ENCODE data around the gene ARID3A.

The ARID3A gene

DNA sequence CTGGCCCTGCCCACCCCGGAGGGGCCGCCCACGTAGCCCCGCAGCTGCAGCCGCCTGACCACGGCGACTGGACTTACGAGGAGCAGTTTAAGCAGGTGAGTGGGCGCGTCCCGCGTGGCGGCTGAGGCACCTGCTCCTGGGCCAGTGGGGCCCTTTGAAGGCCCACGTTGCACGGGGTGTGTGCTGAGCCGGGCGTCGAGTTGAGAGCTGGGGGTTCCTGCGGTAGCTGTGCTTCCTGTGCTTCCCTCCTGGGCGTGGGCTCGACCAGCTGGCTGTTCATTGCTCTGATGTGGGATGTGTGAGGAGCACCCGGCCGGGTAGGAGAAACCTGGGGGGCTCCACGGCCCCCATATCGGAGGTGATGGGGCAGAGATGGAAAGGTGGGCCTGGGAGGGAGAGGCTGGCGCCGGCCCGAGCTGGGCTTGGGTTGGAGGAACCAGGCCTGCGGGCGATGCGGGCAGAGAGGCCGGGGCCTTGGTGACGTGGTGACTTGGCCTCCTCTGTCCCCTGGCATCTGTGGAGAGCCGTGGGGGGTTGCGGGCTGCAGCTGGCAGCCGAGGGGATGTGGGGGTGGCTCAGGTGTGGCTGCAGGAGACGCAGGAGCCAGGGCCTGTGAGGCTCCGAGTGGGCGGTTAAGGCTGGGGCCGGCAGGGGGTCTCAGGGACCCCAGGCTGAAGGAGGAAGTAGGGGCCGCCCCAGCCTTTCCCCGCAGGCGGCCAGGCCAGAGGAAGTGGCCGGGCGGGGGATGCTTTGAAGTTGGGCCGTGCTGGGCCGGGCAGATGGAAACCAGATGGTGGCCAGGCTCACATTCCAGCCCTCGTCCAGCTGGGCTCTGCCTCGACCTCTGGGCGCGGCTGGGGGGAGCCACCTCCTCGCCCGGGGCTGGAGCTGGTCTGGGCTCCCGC, 7.1 kb downstream of the ARID3A start:
- peak; percentile 78 for DNase-seq

DNA sequence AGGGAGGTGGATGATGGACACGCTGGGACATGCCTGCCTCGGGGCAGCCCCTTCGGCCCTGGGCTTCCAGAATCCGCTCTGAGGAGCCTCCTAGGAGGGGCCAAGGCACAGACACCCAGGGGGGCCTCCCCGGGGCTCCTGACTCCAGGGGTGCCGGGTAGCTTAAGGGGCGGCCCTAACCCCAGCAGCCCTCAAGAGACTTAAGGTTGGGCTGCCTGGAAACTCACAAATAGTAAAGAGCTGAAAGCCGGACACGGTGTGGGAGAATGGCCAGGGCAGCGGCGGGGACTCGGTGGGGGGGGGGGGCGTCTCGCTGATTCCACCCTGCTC, 7.7 kb downstream of the ARID3A start:
- no peak for DNase-seq

DNA sequence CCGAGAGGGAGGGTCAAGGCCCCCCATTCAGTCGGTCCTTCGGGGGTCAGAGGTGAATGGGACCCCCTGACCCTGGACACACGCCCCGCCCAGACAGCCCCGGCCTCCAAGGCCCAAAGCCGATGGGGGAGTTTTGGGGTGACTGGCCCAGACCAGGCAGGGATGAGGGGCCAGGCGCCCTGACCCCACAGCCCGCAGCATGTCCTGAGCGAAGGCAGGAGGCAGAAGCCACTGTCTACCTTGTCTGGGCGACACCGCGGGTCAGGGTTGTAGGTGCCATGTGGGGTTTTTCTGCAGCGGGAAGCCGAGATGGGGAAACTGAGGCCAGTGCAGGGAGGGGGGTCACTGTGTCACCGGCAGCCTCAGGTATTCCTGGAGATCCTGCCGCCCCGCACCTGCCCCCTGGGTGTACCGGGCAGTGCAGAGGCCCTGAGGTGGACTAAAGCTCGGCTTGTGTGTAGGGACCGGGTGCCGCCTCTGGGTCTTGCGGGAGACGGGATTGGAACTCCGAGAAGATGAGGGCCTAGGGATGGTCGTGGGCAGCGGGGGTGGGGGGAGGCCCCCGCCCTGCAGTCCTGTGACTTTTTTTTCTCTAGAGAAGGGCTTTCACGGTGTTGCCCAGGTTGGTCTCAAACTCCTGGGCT, 8.5 kb downstream of the ARID3A start:
- DNase-seq: no peak

DNA sequence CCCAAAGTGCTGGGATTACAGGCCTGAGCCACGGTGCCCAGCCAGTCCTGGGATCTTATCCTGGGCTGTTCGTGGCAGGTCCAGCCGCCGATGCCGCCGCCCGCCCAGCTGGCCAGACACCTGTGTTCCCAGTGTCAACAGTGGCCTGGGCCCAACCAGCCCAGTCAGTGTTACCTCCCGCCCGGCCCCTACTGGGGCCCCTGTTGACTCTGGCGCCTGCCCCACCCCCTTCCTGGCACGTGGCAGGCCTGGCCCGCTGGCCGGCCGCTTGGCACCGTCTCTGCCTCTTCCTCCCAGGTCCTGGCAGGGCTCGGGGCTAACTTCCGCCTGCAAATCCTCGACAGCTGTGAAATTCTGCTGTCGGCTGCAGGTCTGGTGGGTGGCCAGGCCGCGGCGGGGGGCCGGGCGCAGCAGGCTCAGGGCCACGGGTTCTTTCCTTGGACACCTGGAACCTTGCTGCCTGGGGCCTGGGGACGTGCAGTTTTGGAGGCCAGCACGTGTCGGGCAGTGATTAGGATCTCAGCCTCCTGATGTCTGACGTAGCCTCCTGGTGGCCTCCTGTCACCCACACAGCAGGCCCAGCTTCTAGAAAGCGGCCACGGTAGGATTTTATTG, 9.1 kb downstream of the ARID3A start:
- DNase-seq: peak; percentile 44

DNA sequence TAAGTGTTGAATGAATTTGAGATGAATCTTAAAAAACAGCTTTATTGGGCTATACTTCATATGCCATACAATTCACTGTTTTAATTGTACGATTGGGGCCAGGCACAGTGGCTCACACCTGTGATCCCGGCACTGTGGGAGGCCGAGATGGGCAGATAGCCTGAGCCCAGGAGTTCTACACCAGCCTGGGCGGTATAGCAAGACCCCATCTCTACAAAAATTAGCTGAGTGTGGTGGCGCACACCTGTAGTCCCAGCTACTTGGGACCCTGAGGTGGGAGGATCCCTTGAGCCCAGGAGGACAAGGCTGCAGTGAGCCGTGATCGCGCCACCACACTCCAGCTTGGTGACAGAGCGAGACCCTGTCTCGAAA, 10.3 kb downstream of the ARID3A start:
- no peak for DNase-seq

DNA sequence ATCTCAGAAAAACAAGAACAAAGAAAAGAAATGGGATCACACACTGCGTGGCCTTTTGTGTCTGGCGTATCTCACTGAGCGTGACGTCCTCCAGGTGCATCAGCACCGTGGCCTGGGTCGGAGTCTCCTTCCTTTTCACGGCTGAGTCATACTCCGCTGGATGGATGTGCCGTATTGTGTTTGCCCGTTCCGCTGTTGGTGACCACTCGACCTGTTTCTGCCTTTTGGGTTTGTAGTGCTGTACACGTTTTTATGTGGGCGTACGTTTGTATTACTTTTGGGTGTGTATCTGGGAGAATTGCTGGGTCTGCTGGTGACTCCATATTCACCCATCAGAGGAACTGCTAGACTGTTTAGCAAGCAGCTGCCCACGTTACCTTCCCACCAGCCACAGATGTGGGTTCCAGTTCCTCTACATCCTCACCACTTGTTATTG, 11.4 kb downstream of the ARID3A start:
- no peak for DNase-seq

DNA sequence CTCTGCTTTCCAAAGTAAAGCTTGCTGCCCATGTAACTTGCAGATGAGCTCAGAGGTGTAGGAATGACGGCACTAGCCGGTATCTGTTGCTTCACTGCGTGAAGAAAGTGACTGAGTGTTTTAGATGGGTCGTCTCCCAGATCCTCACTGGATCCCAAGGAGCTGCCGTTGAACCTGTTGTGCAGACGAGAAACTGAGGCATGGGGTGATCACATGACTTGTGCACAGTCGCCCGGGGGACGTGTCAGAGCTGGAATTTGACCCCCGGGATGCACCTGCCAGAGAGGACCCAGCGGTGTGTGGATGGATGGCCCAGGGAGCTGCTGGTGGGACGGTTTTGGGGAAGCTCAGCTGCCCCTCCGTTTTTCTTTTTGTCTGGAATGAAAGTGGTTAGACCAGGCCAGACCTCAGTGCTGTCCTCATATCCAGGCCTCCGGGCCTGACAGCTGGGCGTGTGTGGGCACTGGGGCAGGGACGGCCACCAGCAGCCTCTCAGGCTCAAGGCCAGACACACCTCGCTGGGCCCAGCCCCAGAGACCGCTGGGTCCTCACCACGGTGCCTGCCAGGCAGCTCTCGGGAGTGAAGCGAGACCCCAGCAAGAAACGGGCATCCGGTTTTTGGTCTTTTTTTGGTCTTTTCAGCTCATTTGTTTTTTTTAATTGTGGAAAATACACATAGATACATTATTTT, 12.5 kb downstream of the ARID3A start:
- DNase-seq: no peak

DNA sequence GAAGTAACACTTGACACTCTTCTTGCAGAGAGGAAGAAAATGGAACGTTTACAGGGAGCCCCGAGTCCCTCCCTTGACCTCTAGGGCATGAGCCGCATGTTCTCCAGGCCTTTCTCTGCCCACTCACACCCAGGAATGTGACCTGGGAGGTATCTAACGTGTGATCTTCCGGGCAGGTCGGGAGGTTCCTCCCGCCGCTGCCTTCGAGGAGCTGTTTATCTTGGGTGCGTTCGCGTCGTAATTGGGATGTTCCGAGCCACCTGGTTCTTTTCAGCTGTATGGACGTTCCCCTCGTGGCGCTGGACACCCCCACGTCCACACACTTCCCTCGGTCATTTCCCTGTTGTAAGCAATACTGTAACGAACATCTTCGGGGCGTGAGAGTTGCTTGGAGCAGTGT, 13.6 kb downstream of the ARID3A start:
- no peak for DNase-seq

DNA sequence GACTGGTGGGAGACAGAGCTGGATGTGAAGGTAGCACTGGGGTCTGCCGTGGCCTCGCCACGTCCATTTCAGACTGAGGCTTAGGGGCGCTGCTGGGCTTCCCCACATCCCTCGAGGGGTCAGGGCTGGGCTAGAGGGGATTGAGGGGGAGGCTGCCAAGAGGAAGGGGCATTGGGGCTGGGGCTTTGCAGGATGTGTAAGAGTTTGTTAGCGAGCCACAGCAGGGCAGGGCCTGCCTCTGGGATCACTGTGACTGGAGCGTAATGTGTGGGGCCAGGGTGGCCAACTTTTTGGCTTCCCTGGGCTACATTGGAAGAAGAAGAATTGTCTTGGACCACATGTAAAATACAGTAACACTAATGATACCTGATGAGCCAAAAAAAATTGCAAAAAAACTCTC, 14.1 kb downstream of the ARID3A start:
- no peak for DNase-seq

DNA sequence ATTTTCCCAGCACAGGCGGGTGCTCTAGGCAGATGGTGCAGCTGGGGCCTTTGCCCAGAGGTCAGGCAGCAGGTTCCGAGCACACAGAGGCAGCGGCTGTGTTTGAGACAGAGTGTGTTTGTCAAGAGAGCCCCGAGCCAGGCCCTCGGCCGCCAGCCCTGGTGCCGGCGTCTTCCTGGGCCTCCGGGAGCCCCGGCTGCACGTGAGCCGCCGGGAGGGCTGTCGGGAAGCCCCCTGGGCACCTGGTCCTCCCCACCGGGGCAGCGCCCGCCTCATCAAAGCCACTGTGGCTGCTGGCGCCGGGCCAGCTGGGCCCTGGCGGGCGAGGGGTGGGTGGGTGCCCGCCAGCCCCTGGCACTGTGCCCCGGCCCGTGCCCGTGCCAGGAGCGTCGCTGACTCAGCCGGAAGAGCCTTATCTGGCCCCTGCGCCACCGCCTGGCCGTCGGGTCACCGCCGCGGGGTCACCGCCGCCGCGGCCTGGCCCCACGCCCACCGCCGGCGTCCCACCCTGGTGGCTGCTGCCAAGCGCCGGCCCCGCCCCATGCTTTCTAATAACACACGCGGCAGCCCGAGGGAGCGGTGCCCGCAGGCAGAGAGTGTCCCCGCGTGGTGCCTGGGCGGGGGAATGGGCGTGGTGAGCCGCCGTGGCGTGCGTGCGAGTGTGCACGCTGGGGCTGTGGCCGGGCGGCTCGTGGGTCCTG, 14.9 kb downstream of the ARID3A start:
- no peak for DNase-seq

DNA sequence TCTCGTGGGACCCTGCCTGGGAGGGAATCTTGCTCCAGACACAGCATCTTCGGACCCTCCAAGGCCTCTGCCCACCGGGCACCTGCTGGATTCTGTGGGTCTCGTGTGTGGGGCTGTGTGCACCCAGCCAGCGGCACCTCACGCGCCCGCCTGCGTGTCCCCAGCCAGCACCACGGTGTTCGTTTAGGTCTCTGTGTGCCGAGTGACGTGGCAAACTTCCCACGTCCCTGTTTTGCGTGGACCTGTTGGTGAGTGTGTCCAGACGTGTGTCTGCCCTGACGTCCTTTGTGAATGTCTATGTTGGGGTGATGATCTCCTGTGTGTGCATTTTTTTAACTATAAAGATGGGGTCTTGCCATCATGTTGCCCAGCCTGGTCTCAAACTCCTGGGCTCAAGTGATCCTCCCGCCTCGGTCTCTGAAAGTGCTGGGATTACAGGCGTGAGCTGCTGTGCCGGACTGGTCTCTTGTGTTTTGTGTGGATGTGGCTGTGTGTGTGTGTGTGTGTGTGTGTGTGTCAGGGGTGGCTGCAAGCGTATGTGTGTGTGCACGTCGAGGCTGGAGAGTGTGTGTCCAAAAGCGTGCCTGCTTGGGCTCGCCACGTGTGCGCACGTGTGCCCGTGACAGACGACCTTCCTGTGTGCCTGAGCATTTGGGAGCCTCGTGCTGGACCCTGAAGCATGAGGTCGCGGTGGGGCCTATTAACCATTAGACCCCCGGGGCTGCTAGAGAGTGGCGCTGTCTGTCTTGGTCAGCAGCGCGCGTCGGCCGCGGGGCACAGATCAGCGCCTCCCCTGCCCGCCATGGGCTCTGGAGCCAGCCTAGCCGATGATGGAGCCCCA, 15.7 kb downstream of the ARID3A start:
- no peak for DNase-seq

DNA sequence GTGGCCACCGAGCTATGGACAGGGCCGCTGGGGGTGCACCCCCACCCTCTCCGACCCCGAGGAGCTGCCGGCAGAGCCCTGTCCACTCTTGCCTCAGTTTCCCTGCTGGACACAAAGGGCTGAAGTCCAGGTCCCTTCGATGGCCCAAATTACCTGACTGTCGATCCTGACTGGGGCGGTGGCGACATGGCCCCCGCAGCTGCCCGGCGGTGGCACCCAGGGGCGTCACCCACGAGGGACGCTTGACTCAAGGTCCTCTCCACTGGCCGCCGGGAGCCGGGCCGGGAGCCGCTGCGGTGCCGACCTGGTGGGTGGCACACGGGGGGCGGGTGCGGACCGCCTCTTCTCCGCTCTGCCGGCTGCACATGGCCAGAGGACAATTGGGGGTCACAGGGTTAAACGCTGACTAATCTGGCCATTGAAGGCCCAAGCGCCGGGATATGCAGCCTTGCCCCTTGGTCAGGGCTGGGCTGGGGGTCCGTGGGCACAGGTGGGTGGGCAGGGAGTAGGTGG, 16.4 kb downstream of the ARID3A start:
- no peak for DNase-seq

DNA sequence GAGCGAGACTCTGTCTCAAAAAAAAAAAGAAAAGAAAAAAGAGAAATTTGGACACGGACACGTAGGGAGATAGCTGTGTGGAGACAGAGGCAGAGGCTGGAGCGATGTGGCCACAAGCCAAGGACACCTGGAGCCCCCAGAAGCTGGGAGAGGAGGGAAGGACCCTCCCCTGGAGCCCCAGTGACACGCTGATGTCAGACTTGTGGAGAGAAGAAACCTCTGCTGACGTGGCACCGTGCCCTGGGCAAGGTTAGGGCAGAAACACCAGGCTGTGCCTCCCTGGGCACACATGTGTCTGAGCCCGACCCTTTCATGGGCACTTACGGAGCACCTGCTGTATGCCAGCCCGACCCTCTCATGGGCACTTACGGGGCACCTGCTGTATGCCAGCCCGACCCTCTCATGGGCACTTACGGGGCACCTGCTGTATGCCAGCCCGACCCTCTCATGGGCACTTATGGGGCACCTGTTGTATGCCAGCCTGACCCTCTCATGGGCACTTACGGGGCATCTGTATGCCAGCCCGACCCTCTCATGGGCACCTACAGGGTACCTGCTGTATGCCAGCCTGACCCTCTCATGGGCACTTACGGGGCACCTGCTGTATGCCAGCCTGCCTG, 17.8 kb downstream of the ARID3A start:
- DNase-seq: no peak

DNA sequence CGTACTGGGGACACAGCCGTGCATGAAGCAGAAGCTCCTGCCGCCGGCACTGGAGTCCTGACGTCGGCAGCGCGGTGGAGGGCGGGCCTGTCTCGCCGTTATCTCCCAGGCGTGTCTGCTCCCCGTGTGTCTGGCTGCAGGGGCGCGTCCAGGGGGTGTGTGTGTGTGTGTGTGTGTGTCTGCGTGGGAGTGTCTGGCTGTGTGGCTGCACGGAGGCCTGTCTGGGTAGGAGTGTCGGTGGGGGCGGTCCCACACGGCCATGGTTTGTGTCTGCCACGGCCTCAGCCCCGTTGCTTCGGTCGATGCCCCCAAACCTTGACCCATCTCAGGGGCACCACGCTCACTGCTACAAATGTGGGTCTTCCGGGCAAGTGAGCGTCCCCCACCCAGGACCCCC, 18.3 kb downstream of the ARID3A start:
- no peak for DNase-seq

DNA sequence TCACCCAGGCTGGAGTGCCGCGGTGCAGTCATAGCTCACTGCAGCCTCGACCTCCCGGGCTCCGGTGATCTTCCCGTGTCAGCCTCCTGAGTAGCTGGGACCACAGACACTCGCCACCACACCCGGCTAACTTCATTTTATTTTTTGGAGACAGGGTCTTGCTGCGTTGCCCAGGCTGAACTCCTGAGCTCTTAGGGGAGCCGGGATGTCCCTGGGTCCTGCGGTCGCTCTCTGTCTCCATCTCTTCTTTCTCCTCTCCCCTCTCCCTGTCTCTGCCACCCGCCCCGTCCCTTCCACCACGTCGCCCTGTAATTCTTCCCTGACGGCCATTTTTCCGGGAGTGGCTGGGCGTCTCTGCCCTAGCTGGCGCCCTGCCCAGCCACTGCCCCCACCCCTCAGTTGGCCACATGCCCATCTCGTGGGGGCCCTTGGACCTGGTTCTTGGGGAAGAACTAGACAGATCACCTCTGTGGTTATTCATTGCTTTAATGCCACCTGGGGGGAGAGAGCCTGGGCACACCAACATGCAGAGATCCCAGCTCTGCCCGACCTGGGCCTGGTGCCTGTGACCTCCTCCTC, 18.9 kb downstream of the ARID3A start:
- no peak for DNase-seq

DNA sequence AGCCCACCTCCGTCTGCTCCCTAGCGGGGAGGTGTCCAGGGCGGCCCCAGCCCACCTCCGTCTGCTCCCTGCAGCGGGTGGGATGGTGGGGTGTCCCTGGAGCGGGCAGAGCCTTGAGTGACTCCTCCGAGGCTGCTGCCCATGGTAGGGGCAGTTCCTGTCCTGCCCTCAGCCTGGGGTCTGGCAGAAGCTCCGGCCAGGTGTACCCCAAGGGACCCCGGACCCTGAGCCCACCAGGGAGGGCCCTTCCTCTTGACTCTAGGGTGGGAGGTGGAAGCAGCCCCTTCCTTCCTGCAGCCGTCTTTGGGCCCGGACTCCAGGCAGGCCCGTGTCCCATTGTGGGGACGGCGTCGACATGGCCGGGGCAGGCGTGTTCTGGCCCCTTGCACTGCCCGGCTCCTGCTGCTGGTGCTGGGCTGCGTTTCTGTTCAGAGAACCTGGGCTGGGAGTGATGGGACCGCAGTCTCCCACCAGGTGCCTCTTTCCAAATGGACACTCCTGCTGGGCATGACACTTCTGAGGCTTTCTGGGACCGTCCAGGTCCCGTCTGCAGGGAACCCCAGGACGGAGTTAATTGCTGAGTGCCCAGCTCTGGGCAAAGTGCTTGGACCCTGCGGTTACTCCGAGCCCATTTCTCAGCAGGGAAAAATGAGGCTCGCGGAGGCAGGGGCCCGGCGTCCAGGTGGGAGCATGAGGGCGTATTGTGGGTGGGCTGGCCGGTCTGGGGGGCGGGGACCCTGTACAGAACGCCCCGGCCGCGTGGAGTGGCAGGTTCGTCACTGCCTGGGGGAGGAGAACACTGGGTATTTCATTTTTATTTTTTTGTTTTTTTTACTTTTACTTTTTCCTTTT, 19.8 kb downstream of the ARID3A start:
- DNase-seq: no peak

DNA sequence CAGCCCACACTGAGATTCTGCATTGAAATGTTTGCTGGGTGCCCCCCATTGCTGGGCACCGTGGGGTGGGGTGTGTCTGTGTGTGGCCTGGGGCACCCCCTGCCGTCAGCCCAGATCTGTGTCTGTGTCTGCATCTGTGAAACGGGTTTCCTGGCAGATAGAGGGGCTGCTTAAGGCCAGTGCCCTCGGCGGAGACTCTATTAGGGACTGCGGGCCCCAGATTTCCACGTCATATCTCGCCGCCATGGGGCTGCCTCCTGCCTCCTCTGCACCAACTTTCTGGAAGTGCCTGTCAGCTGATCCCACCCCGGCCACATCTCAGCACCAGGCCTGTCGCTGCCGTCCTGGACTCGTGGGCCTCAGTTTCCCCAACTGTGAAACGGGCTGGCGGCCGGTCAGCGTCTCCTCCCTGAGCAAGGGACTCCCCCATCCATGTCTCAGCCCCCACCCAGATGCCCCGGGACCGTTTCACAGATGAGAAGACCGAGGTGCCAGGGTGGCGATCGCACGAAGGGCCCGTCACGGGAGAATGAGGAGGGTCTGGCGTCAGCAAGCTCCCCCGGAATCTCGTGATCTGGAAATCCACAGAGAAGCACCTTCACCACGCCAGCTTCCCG, 21.4 kb downstream of the ARID3A start:
- DNase-seq: no peak

DNA sequence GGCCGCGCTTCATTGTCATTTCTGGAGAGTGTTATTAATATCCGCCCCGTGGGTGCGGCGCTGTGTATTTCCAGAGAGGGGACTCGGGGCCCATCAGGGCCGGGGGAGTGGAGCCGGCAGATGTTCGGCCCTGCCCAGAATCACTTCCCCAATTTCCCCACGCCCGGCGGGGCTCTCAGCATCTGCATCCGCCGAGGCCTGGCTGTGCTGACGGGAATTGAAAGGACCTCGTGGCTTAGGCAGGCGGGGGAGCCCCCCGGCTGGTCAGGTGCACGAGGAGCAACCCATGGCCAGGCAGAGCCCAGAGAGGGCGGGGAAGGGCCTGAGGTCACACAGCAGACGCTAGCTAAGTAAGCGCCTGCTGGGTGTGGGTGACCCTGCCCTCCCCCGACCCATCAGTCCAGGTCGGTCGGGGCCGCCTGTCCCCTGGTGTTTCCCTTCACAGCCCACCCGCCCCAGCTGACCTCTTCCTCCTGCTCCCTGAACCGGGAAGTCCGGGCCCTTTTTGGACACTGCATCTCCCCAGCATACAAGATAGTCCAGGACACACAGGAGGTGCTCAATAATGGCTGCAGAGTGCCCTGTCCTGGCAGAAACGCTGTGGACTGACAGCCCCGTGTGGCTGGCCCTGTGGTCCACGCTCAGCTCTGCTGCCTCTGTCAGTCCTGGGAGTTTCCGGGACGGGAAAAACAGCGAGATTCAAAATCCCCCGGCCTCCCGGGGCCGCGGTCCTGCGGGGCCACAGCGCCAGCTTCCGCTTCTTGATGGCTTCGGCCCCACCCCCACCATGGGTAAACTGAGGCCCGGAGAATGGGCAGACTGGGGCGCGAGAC, 22.1 kb downstream of the ARID3A start:
- DNase-seq: no peak

Data from eye (tissue), 1 donor.